ENCODE results near the gene GBA2. TPM values are rescaled to one million over a fixed set of nuclear protein-coding genes. Genes with fewer than 3 reads are reported as not detected.

Gene GBA2
- total RNA-seq, 1 experiment from 2014 or later, result 63.6 TPM

DNA sequence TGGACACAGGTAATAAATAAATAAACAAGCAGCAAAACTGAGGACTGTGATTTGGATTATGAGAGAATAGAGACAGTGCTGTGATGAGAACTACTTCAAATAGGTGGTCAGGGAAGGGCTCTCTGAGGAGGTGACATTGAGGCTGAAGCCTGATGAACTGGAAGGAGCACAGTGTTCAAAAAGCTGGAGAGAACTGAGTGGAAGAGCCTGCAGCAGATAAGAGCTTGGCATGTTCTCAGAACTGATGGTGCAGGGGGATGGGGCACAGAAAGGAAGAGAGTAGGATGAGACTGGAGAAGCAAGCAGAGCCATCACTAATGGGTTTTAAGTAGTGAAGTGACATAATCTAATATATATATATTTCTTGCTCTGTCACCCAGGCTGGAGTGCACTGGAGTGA, 48.1 kb downstream of the GBA2 start:
- no peak overlapping the region for H3K4me2 ChIP-seq (ENCODE audit: low read length)
- H2AFZ ChIP-seq (ENCODE audit: low read depth, low read length, poor library complexity, severe bottlenecking), result no peak overlapping the region
- no peaks in the 10 kb centered on the region for H3K9me3 ChIP-seq (ENCODE audit: control insufficient read depth in 1 of 2, insufficient read depth in 1 of 2, low read depth in 1 of 2, low read length in 2 of 2)
- H3K4me1 ChIP-seq (ENCODE audit: control insufficient read depth in 1 of 2, insufficient read depth in 2 of 2, low read length in 2 of 2), result peaks cover 0 to 4% of the 10 kb centered on the region in 2 experiments; a peak in 1 of 4 replicates
- peaks cover 56 to 83% of the 10 kb centered on the region in 2 experiments for H3K36me3 ChIP-seq (ENCODE audit: control insufficient read depth in 1 of 2, insufficient read depth in 2 of 2, low read length in 2 of 2)
- no peak overlapping the region for H3K27ac ChIP-seq (ENCODE audit: low read depth, low read length)
- CTCF ChIA-PET, result interaction anchor here (2.3 kb wide), 1 partner anchor 10 kb away, joined by 8 read pairs; no protein-coding TSS in a partner anchor
- H3K4me3 ChIP-seq (replicated peaks in 1 of 2; ENCODE audit: low read depth in 1 of 2, low read length in 2 of 2), result no peak overlapping the region
- no peaks in the 10 kb centered on the region for H3K27me3 ChIP-seq (ENCODE audit: insufficient read depth, low read length)
- TF ChIP-seq RAD21 (IDR thresholded peaks at IDR 0.05; ENCODE audit: low read depth) (no peak), ZNF274 (IDR thresholded peaks at IDR 0.05; ENCODE audit: low read depth, low read length) (no peak), POLR2AphosphoS5 (IDR thresholded peaks at IDR 0.05; ENCODE audit: low read depth, low read length) (no peak), JUND (IDR thresholded peaks at IDR 0.05) (no peak), ZFX (IDR thresholded peaks at IDR 0.05) (no peak), SRF (IDR thresholded peaks at IDR 0.05; ENCODE audit: low read depth) (no peak), POLR2A (IDR thresholded peaks at IDR 0.05; ENCODE audit: borderline replicate concordance, extremely low read depth, insufficient read depth, insufficient read length) (no peak), EZH2phosphoT487 (IDR thresholded peaks at IDR 0.05; ENCODE audit: borderline replicate concordance) (no peak), YY1 (IDR thresholded peaks at IDR 0.05; ENCODE audit: extremely low read depth, insufficient replicate concordance, low read depth, low read length) (no peak), SP1 (IDR thresholded peaks at IDR 0.05; ENCODE audit: low read depth) (no peak)
- TF ChIP-seq, protein P1, sequence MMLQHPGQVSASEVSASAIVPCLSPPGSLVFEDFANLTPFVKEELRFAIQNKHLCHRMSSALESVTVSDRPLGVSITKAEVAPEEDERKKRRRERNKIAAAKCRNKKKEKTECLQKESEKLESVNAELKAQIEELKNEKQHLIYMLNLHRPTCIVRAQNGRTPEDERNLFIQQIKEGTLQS (IDR thresholded peaks at IDR 0.05), result no peak
- TF ChIP-seq, protein P2, sequence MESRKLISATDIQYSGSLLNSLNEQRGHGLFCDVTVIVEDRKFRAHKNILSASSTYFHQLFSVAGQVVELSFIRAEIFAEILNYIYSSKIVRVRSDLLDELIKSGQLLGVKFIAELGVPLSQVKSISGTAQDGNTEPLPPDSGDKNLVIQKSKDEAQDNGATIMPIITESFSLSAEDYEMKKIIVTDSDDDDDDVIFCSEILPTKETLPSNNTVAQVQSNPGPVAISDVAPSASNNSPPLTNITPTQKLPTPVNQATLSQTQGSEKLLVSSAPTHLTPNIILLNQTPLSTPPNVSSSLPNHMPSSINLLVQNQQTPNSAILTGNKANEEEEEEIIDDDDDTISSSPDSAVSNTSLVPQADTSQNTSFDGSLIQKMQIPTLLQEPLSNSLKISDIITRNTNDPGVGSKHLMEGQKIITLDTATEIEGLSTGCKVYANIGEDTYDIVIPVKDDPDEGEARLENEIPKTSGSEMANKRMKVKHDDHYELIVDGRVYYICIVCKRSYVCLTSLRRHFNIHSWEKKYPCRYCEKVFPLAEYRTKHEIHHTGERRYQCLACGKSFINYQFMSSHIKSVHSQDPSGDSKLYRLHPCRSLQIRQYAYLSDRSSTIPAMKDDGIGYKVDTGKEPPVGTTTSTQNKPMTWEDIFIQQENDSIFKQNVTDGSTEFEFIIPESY (IDR thresholded peaks at IDR 0.05; ENCODE audit: extremely low read depth, insufficient replicate concordance, low read length), result no peak
- TF ChIP-seq, protein P3, sequence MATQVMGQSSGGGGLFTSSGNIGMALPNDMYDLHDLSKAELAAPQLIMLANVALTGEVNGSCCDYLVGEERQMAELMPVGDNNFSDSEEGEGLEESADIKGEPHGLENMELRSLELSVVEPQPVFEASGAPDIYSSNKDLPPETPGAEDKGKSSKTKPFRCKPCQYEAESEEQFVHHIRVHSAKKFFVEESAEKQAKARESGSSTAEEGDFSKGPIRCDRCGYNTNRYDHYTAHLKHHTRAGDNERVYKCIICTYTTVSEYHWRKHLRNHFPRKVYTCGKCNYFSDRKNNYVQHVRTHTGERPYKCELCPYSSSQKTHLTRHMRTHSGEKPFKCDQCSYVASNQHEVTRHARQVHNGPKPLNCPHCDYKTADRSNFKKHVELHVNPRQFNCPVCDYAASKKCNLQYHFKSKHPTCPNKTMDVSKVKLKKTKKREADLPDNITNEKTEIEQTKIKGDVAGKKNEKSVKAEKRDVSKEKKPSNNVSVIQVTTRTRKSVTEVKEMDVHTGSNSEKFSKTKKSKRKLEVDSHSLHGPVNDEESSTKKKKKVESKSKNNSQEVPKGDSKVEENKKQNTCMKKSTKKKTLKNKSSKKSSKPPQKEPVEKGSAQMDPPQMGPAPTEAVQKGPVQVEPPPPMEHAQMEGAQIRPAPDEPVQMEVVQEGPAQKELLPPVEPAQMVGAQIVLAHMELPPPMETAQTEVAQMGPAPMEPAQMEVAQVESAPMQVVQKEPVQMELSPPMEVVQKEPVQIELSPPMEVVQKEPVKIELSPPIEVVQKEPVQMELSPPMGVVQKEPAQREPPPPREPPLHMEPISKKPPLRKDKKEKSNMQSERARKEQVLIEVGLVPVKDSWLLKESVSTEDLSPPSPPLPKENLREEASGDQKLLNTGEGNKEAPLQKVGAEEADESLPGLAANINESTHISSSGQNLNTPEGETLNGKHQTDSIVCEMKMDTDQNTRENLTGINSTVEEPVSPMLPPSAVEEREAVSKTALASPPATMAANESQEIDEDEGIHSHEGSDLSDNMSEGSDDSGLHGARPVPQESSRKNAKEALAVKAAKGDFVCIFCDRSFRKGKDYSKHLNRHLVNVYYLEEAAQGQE (IDR thresholded peaks at IDR 0.05; ENCODE audit: low read depth), result no peak
- TF ChIP-seq, protein P4, sequence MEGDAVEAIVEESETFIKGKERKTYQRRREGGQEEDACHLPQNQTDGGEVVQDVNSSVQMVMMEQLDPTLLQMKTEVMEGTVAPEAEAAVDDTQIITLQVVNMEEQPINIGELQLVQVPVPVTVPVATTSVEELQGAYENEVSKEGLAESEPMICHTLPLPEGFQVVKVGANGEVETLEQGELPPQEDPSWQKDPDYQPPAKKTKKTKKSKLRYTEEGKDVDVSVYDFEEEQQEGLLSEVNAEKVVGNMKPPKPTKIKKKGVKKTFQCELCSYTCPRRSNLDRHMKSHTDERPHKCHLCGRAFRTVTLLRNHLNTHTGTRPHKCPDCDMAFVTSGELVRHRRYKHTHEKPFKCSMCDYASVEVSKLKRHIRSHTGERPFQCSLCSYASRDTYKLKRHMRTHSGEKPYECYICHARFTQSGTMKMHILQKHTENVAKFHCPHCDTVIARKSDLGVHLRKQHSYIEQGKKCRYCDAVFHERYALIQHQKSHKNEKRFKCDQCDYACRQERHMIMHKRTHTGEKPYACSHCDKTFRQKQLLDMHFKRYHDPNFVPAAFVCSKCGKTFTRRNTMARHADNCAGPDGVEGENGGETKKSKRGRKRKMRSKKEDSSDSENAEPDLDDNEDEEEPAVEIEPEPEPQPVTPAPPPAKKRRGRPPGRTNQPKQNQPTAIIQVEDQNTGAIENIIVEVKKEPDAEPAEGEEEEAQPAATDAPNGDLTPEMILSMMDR (IDR thresholded peaks at IDR 0.05 in 2 of 3, conservative IDR thresholded peaks at IDR 0.05 in 1 of 3; ENCODE audit: borderline replicate concordance in 1 of 3, insufficient read depth in 1 of 3, low read depth in 2 of 3, low read length in 2 of 3), result no peak
- intact Hi-C loops (cut with micrococcal nuclease), result no loop called here
- no peaks in the 10 kb centered on the region for H3K79me2 ChIP-seq (ENCODE audit: insufficient read depth, low read length)
- POLR2A ChIA-PET, result no interaction called here
- DNase-seq (ENCODE audit: low read depth, low spot score) (no peak), ATAC-seq (no peak)
- H4K20me1 ChIP-seq (ENCODE audit: insufficient read depth), result no peaks in the 10 kb centered on the region
- BruUV-seq (replicated peaks), result no TSS peak
- no peak overlapping the region for H3K9ac ChIP-seq (ENCODE audit: low read length)
- H3K9me2 ChIP-seq (ENCODE audit: insufficient read depth), result no peaks in the 10 kb centered on the region
- RAD21 ChIA-PET (ENCODE audit: low non-redundant PET in 1 of 2, low total read pairs in 2 of 2, uncharacterized antibody in 2 of 2, unreplicated experiment in 2 of 2), result no interaction called here
